ENCODE data around the gene VPS37B.

The VPS37B gene

DNA sequence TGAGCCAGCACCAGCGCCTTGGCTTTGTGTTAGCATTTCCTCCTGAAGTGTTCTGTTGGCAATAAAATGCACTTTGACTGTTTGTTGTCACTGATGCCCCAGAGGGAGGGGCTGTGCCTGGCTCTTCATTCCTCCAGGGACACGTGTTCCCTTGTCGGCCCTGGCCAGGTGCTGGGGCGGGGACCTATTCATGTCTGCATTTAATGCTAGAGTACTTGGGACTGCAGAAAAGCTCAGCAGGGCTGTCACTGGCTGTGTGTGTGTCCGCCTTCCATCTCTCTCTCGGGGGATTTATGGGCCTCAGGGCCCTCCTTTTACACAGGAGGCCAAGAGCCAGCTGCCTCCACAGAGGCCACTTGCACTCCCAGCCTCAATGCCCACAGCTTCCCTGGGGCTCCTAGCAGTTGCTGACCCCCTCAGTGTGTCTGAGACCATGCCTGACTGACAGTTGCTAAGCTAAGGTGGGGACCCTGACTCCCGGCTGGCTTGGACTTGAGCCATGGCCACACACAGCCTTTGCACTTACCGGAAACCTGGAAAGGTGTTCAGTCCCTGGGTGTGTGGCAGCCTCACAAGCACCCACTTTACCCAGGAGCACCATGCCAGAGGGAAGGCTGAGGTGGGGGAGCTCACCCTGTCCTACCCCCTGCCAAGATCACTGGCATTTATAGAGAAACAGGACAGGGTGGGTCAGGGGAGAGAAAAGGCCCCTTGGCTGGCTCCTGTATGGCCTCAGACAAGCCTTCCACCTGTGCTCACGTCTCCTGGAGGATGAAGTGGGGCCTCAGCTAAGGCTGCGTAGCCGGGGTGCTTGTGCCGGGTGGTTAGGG lies 32.8 kb downstream of the VPS37B start:
- DNase-seq, result peak; percentile 18

DNA sequence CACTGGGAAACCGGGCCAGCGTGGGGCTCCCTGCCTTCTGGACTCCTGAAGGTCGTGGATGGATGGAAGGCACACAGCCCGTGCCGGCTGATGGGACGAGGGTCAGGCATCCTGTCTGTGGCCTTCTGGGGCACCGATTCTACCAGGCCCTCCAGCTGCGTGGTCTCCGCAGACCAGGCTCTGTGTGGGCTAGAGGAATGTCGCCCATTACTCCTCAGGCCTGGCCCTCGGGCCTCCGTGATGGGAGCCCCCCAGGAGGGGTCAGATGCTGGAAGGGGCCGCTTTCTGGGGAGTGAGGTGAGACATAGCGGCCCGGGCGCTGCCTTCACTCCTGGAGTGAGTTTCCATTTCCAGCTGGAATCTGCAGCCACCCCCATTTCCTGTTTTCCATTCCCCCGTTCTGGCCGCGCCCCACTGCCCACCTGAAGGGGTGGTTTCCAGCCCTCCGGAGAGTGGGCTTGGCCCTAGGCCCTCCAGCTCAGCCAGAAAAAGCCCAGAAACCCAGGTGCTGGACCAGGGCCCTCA lies 33.8 kb downstream of the VPS37B start:
- DNase-seq, result no peak

DNA sequence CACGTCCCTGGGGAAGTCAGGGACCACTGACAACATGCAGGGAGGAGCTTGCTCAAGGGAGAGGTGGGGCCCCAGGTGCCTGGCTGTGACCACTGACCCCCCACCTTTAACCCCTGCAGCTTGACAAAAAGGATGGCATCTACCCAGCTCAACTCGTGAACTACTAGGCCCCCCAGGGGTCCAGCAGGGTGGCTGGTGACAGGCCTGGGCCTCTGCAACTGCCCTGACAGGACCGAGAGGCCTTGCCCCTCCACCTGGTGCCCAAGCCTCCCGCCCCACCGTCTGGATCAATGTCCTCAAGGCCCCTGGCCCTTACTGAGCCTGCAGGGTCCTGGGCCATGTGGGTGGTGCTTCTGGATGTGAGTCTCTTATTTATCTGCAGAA lies 34.3 kb downstream of the VPS37B start:
- DNase-seq, result no peak

DNA sequence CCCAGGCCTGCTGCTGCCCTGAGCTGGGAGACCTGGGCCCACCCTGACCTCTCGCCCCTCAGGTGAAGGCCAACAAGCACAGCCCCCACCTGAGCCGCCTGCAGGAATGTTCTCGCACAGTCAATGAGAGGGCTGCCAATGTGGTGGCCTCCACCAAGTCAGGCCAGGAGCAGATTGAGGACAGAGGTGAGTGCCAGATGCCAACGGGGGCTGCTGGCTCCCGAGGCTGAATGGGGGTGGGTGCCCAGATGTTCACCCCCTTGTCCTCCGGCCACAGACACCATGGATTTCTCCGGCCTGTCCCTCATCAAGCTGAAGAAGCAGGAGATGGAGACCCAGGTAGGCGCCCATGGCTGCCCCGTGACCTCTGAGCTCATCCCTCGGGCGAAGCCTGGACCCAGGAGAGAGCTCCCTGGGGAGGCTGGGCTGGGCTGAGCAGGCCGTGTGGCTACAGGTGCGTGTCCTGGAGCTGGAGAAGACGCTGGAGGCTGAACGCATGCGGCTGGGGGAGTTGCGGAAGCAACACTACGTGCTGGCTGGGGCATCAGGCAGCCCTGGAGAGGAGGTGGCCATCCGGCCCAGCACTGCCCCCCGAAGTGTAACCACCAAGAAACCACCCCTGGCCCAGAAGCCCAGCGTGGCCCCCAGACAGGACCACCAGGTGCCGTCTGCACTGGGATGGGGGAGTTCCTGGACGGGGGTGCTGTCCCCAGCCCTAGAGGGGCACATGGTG lies 34.9 kb downstream of the VPS37B start:
- DNase-seq, result no peak

DNA sequence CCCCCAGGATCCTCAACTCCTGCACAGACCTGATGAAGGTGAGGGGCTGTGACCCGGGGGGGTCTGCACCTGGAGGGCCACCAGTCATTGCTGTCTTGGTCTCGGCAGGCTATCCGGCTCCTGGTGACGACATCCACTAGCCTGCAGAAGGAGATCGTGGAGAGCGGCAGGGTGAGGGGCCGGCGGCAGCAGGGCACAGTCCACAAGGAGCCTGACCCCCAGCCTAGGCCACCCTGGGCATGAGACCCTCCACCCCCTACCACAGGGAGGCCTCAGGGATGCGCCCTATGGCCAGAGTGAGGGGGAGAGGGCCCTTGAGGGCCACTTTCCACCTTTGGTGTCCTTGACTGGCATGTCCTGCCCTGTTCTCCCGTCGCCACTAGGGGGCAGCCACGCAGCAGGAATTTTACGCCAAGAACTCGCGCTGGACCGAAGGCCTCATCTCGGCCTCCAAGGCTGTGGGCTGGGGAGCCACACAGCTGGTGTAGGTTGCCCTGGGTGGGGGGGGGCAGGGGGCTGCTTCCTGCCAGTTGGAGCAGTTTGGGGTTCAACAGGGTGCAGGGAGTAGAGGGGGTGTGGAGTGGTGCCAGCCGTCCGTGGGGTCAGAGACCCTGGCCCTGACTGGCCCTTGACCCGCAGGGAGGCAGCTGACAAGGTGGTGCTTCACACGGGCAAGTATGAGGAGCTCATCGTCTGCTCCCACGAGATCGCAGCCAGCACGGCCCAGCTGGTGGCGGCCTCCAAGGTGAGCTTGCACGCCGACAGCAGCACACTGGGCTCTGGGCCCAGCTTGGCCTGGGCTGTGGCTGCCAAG lies 35.7 kb downstream of the VPS37B start:
- DNase-seq, result peak; percentile 86

DNA sequence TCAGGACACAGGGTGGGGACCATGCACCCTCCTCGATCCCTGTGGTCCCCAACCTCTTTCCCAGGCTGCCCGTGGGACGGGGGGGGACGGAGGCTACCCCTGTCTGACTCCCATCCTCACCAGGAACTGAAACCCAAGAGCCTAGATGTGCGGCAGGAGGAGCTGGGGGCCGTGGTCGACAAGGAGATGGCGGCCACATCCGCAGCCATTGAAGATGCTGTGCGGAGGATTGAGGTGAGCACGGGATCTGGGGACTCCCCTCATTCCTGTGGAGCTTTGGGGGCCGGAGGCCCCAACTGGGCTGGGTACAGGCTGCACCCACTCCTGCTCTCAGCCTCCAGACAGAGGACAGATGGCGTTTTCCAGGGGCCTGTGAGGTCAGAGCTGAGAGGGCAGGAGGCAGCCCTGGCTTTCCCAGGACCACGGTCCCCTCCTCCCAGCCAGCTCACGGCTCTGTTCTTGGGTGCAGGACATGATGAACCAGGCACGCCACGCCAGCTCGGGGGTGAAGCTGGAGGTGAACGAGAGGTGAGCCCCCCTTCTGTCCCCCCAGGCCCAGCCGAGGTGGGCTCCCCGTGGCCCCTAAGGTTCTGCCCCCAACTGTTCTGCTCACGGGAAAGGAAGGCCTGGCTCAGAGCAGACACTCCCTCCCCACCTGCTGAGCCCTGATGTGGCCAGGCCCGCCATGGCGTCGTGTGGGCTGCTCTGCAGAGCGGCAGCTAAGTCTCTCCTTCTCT lies 36.5 kb downstream of the VPS37B start:
- no peak for DNase-seq

DNA sequence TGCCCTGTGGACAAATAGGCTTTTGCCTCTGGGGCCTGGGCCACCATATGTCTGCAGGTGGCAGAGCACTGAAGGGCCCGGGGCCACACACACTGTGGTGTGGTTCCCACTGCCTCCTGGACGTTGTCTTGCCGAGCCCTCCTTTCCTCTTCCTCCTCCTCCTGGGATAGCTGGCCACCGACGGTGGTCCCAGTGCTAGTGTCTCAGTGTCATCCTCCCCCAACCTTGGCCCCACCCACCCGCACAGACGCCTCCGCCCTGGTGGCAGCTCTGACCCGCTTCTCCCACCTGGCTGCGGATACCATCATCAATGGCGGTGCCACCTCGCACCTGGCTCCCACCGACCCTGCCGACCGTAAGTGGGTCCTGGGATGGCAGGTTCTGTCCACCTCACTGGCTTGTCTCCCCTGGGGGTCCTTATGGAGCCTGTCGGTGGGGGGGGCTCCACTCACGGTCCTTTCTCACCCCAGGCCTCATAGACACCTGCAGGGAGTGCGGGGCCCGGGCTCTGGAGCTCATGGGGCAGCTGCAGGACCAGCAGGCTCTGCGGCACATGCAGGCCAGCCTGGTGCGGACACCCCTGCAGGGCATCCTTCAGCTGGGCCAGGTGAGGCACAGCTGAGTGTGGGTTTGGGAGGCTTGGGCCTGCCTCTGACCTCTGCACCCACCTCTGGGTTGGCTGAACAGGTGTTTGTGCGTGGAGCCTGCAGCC lies 37.2 kb downstream of the VPS37B start:
- DNase-seq, result no peak

DNA sequence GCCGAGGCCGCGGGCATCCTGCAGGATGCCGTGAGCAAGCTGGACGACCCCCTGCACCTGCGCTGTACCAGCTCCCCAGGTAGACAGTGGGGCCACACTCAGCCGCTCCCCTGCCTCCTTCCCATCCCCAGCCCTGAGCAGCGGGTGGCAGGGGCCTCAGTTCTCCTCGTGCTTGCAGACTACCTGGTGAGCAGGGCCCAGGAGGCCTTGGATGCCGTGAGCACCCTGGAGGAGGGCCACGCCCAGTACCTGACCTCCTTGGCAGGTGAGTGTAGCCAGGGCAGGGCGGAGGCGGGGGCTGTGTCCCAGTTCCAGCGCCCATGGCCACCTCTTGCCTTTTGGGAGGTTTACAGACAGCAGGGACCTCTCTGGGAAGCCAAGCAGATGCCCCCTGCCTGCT lies 37.8 kb downstream of the VPS37B start:
- no peak for DNase-seq

DNA sequence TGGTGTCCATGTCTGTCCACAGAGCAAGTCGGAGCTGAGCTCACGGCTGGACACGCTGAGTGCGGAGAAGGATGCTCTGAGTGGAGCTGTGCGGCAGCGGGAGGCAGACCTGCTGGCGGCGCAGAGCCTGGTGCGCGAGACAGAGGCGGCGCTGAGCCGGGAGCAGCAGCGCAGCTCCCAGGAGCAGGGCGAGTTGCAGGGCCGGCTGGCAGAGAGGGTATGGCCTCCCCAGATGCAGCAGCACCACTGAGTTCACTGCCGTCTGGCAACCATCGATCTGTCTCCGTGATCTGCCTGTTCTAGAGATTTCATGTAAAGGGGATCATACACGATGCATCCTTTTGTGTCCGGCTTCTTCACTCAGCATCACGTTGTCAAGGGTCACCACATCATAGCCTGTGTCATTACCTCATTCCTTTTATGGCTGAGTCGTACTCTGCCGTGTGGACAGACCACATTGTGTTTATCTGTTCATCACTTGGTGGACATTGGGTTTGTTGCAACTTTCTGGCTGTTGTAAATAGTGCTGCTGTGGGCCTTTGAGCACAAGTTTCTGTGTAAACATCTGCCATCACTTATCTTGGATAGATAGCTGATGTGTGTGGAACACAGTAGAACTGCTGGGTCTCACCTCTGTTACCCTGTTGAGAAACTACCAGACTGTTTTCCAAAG lies 38.8 kb downstream of the VPS37B start:
- peak; percentile 16 for DNase-seq

DNA sequence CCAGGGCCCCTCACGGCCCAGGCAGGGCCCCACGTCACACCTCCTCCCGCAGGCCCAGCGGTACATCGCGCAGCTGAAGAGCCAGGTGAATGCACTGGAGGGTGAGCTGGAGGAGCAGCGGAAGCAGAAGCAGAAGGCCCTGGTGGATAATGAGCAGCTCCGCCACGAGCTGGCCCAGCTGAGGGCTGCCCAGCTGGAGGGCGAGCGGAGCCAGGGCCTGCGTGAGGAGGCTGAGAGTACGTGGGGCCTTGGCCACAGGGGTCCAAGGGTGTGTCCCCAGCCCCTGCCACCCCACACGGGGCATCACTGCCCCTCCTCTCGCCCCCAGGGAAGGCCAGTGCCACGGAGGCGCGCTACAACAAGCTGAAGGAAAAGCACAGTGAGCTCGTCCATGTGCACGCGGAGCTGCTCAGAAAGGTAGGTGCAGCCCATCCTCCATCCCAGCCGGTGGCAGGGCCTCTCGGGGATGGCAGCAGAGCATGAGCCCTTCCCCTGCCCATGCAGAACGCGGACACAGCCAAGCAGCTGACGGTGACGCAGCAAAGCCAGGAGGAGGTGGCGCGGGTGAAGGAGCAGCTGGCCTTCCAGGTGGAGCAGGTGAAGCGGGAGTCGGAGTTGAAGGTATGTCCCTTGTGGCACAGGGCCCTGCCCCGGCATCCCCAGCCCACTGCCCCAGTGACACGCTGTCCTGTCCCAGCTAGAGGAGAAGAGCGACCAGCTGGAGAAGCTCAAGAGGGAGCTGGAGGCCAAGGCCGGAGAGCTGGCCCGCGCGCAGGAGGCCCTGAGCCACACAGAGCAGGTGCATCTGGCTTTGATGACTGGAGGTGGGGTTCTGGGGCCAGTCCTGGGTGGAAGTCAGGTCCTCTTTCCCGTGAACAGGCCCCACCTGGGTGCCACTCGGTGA lies 39.7 kb downstream of the VPS37B start:
- DNase-seq, result no peak

DNA sequence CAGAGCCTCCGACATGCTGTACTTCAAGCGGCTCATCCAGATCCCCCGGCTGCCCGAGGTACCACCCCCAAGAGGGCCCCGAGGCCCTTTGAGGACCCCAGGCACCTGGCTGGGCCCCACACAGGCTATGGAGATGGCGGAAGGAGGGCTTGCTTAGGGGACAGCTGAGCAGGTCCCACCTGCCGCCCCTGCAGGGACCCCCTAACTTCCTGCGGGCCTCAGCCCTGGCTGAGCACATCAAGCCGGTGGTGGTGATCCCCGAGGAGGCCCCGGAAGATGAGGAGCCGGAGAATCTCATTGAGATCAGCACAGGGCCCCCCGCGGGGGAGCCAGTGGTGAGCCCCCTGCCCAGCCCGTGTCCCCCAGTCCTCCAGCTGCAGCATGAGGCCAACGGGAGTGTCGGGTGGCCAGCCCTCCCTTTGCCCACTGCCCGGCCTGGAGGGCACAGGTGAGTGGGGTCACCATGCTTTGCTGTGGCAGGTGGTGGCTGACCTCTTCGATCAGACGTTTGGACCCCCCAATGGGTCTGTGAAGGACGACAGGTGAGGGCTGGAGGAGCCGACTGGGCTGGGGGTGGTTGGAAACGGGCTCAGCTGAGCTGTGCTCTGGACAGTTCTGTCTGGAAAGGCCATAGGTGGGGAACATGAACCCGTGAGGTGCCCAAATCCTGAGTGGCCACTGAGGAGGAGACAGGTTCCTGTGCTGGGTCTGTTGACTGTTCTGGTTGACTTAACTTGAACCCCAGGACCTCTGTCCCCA lies 40.7 kb downstream of the VPS37B start:
- DNase-seq, result no peak

DNA sequence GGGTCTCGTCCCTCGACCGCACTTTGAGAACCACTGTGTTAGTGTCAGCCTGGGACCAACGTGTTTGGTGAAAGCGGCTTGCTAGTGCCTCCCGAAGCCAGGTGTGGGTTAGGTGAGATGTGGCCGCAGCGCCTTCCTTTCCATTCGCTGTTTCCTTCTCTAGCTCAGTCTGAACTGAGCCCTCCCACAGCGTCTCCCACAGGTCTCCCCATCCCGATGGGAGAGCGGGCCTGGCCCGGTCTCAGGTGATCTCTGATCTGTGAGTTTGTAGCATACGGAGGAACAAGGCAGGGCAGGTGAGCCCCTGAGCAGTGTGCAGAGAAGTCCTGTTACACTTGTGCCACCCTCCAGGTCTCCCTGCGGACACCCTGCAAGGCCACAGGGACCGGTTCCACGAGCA lies 41.4 kb downstream of the VPS37B start:
- DNase-seq, result no peak

DNA sequence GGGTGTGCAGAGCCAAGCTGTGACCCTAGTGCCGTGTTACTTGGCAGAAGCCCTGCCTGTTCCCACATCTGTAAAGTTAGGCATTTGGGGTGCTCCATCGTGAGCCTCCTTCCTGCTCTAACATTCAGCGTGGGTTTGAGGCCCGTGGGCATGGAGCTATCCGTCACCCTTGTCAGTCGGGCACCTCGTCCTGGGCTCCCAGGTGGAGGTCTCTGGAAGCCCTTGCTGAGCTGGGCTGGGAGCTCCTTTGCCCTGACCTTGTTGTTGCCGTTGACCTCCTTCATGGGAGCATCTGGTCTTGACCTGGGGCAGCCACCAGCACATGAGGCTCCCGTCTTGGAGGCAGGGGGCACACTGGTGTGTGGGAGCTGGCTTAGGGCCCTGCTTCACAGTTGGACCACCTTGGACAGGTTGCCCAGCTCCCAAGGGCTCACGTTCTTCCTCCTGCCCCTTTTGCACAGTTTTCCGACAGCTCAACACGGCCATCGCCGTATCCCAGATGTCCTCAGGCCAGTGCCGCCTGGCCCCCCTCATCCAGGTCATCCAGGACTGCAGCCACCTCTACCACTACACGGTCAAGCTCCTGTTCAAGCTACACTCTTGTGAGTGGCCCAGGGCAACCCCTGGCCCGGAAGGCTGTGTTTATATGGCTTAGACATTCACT lies 42.2 kb downstream of the VPS37B start:
- no peak for DNase-seq

DNA sequence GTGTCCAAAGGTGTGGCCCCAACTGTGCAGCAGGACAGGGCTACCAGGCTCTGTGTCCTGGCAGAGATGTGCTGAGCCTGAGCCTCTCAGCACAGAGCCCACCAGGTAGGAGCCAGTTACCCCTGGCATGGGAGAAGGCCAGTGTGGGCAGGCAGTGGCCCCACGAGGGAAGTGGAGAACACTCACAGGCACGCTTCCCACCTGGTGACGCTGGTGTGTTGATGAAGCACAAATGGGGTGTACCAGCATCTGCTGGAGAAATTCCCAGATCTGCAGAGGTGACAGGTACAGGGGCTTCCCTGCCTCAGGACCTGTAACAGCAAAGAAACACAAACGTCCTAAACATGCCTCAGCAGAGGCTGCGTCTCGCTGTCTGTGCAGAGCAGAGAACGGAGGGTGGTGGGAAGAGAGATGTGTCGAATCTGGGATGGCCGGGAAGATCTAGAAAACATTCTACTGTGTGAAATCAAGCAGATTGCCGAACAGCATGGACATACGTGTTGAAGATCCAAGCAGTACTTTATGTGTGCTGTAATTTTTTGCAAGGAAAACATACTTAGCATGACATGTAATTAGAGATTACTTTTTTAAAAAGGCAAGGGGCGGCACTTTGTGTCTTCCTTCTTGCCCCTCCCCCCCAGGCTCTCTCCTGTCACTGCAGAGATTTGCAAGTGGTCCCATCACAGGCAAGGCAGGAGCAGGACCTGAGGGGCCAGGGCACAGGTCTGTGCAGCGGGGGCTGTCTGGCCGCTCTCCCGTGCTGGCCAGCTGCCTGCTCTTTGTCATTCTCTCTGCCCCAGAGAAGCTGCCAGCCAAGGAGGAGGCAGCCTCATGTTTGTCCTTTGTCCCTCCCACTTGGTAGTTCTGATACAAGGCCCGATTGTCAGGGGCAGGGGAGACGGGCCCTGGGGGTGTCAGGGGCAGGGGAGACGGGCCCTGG lies 43.3 kb downstream of the VPS37B start:
- no peak for DNase-seq

DNA sequence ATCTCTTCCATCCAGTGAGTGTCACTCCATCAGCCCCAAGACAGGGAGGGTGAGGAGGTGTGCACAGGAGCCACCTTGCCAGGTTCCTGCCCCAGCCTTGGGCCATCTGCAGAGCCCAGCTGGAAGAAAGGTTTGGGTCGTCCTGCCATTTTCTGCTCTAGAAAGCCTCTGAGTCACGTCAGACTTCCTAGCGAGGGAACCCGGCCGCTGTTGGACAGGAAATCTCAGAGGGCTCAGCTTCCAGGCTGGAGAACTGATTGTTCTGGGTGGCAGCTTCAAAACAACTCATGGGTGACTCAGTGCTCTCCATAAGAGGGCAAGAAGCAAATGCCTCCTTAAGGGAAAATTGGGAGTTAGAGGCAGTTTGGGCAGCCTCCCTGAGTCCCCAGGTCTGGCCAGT lies 44.1 kb downstream of the VPS37B start:
- DNase-seq, result no peak

DNA sequence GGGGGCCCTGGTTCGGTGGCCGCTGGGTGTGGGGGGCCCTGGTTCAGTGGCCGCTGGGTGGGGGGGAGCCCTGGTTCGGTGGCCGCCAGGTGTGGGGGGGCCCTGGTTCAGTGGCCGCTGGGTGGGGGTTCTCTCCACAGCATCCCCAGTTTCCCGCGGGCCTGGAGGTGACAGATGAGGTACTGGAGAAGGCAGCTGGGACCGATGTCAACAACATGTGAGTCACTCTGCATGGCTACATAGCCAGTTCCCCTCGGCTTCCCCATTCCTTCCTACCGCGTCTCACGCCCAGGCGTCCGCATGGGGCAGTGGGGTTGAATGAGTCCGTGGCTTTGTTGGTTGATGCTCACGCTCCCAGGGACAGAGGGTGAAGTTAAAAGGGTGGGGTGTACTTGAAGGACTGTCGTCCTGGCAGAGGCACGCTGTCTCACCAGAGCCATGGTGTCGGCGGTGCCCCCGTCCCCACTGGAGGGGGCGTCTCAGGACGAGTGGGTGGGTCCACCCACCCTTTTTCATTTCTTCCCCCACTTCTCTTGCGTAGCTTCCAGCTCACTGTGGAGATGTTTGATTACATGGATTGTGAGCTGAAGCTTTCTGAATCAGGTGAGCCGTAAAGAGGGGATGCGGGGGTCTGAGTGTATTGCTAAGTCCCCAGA lies 45.1 kb downstream of the VPS37B start:
- no peak for DNase-seq

DNA sequence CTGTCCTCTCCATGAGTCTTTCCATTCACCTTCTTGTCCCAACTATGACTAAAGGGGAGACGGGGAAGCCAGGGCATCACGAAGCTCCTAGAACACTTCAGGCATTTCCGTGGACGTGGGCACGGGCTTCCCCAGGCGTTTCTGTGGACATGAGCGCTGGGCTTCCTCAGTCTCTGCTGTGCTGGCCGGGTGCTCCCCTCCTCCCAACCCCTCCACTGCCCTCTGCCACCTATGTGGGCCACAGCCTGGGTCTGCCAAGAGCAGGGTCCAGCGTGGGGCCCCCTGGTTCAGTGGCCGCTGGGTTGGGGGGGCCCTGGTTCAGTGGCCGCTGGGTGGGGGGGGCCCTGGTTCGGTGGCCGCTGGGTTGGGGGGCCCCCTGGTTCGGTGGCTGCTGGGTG lies 45.9 kb downstream of the VPS37B start:
- no peak for DNase-seq
